ENCODE measurements around the gene PBX1.

Gene PBX1

DNA sequence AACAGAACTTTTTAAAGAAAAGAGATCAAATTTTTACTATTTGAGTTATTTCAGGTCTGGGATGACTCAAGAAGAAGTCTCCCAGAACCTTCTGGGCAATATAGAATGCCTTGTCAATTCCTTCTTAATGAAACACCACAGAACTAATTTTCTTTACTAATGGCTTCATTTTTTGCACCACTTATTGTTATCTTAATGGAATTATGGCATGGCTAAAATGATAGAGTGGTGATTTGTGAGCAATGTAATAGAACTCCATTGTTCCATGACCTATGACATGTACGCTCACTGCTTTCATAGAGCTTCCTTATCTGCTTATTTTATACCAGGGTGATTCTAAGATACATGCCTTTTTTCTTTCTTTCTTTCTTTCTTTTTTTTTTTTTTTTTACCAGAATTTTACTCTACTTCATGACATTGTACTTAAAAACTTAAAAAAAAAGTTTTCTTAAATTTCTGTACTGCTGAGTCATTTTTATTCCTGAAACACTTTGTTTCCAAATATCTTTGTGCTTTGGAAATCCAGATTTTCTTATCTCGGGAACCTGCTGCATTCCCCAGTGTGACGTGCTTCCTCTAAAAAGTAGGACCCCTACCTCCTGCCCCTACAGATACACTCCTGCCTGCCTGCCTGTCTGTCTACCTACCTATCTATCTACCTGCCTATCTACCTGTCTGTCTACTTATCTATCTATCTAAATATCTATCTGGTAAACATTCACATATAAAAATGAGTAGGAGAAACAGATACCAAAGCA, 284.9 kb downstream of the PBX1 start:
- TF ChIP-seq CTCF (IDR thresholded peaks at IDR 0.05; ENCODE audit: low read length): no peak
- TF ChIP-seq EZH2phosphoT487 (IDR thresholded peaks at IDR 0.05; ENCODE audit: low read length): no peak
- TF ChIP-seq EZH2 (optimal IDR thresholded peaks at IDR 0.05; ENCODE audit: low read depth, low read length): no peak
- H3K27ac ChIP-seq (ENCODE audit: low read length): no peak overlapping the region
- no peaks in the 10 kb centered on the region for H3F3A ChIP-seq (ENCODE audit: insufficient read depth, low read length)
- H3K9me2 ChIP-seq (replicated peaks; ENCODE audit: insufficient read depth, low read length): no peaks in the 10 kb centered on the region
- no peak overlapping the region for H2AFZ ChIP-seq (ENCODE audit: low read length)
- H3K27me3 ChIP-seq (replicated peaks; ENCODE audit: insufficient read depth, low read length): no peaks in the 10 kb centered on the region
- no peak for DNase-seq
- H3K9me3 ChIP-seq (replicated peaks; ENCODE audit: insufficient read depth, low read length): no peaks in the 10 kb centered on the region
- no peaks in the 10 kb centered on the region for H3K36me3 ChIP-seq (replicated peaks; ENCODE audit: insufficient read depth, low read length)
- no peak overlapping the region for H3K4me2 ChIP-seq (ENCODE audit: low read depth, low read length)
- H3K9ac ChIP-seq (ENCODE audit: low read length): no peak overlapping the region
- H3K4me1 ChIP-seq (ENCODE audit: low read length): no peaks in the 10 kb centered on the region
- H4K20me1 ChIP-seq (ENCODE audit: insufficient read depth, low read length): no peaks in the 10 kb centered on the region
- H3K79me2 ChIP-seq (ENCODE audit: low read length): no peaks in the 10 kb centered on the region
- H3K4me3 ChIP-seq (ENCODE audit: low read length): no peak overlapping the region

GRCh38 chr1:164846731-164847691, 288.0 kb downstream of the PBX1 start:
- TF ChIP-seq EZH2 (optimal IDR thresholded peaks at IDR 0.05; ENCODE audit: low read depth, low read length): no peak
- TF ChIP-seq EZH2phosphoT487 (IDR thresholded peaks at IDR 0.05; ENCODE audit: low read length): no peak
- TF ChIP-seq CTCF (IDR thresholded peaks at IDR 0.05; ENCODE audit: low read length): no peak

DNA sequence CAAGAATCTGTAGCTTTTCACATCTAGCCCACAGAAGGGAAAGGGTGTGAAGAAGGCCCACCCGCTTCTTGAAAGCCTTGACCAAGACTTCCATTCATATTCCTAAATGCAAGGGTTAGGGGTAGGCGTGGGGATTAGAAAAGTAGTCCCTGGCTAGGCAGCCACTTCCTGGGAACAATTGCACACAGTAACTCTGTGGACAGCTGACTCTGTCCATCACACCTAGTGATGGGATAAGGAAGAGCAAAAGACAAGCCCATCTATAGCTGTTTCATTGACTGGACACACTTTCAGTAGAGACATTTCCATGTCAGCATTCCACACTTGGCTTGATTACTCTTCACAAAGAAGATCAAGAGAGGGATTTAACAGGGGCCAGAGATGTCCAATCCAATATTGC, 294.2 kb downstream of the PBX1 start:
- Histone ChIP-seq H4K20me1 (ENCODE audit: insufficient read depth, low read length) (no peaks in the 10 kb centered on the region), H3K79me2 (ENCODE audit: low read length) (no peaks in the 10 kb centered on the region), H3K4me3 (ENCODE audit: low read length) (no peak overlapping the region), H3K27me3 (replicated peaks; ENCODE audit: insufficient read depth, low read length) (no peaks in the 10 kb centered on the region), H3F3A (ENCODE audit: insufficient read depth, low read length) (no peaks in the 10 kb centered on the region), H3K4me1 (ENCODE audit: low read length) (no peaks in the 10 kb centered on the region), H3K9me2 (replicated peaks; ENCODE audit: insufficient read depth, low read length) (no peaks in the 10 kb centered on the region), H3K4me2 (ENCODE audit: low read depth, low read length) (no peak overlapping the region), H3K9me3 (replicated peaks; ENCODE audit: insufficient read depth, low read length) (no peaks in the 10 kb centered on the region), H3K36me3 (replicated peaks; ENCODE audit: insufficient read depth, low read length) (no peaks in the 10 kb centered on the region), H3K27ac (ENCODE audit: low read length) (no peak overlapping the region), H3K9ac (ENCODE audit: low read length) (no peak overlapping the region), H2AFZ (ENCODE audit: low read length) (no peak overlapping the region)
- TF ChIP-seq EZH2 (optimal IDR thresholded peaks at IDR 0.05; ENCODE audit: low read depth, low read length) (no peak), EZH2phosphoT487 (IDR thresholded peaks at IDR 0.05; ENCODE audit: low read length) (no peak), CTCF (IDR thresholded peaks at IDR 0.05; ENCODE audit: low read length) (no peak)
- no peak for DNase-seq

More at GRCh38 chr1:164846731-164847691, 288.0 kb downstream of the PBX1 start:
- Histone ChIP-seq H3K27me3 (replicated peaks; ENCODE audit: insufficient read depth, low read length) (no peaks in the 10 kb centered on the region), H3F3A (ENCODE audit: insufficient read depth, low read length) (no peaks in the 10 kb centered on the region), H3K27ac (ENCODE audit: low read length) (no peak overlapping the region), H3K79me2 (ENCODE audit: low read length) (no peaks in the 10 kb centered on the region), H2AFZ (ENCODE audit: low read length) (no peak overlapping the region), H3K4me3 (ENCODE audit: low read length) (no peak overlapping the region), H4K20me1 (ENCODE audit: insufficient read depth, low read length) (no peaks in the 10 kb centered on the region), H3K36me3 (replicated peaks; ENCODE audit: insufficient read depth, low read length) (no peaks in the 10 kb centered on the region), H3K9me2 (replicated peaks; ENCODE audit: insufficient read depth, low read length) (no peaks in the 10 kb centered on the region), H3K9me3 (replicated peaks; ENCODE audit: insufficient read depth, low read length) (no peaks in the 10 kb centered on the region), H3K4me1 (ENCODE audit: low read length) (no peaks in the 10 kb centered on the region), H3K4me2 (ENCODE audit: low read depth, low read length) (no peak overlapping the region), H3K9ac (ENCODE audit: low read length) (no peak overlapping the region)
- no peak for DNase-seq
